Ishikawa (cell line): ENCODE measurements around the gene ZNF423.

Source experiments
- CEBPB ChIP-seq: IDR thresholded peaks from 2 replicates; pipeline ENCODE4 v1.6.1; 2012
- CREB1 ChIP-seq: IDR thresholded peaks from 2 replicates; pipeline ENCODE4 v1.6.1; 2012; ENCODE audit warnings: low read depth
- EGR1 ChIP-seq: IDR thresholded peaks from 2 replicates; pipeline ENCODE4 v1.6.1; 2012
- EP300 ChIP-seq: IDR thresholded peaks from 2 replicates; pipeline ENCODE4 v1.6.1; 2012; ENCODE audit warnings: borderline replicate concordance
- FOXM1 ChIP-seq: IDR thresholded peaks from 2 replicates; pipeline ENCODE4 v1.6.1; 2012; ENCODE audit warnings: low read depth, borderline replicate concordance
- NFIC ChIP-seq: IDR thresholded peaks from 2 replicates; pipeline ENCODE4 v1.6.1; 2012
- RAD21 ChIP-seq: IDR thresholded peaks from 2 replicates; pipeline ENCODE4 v1.6.1; 2012; ENCODE audit warnings: low read depth
- TAF1 ChIP-seq: IDR thresholded peaks from 2 replicates; pipeline ENCODE4 v1.6.1; 2012; ENCODE audit warnings: low read depth, mild to moderate bottlenecking
- TCF12 ChIP-seq: IDR thresholded peaks from 2 replicates; pipeline ENCODE4 v1.6.1; 2012; ENCODE audit warnings: low read depth
- TEAD4 ChIP-seq: IDR thresholded peaks from 2 replicates; pipeline ENCODE4 v1.6.1; 2012
- YY1 ChIP-seq: IDR thresholded peaks from 2 replicates; pipeline ENCODE4 v1.6.1; 2012; ENCODE audit warnings: low read depth
- ZBTB7A ChIP-seq: IDR thresholded peaks from 2 replicates; pipeline ENCODE4 v1.6.1; 2012; ENCODE audit warnings: low read depth
- TF ChIP-seq, protein P1 (sequence below): IDR thresholded peaks from 2 replicates; pipeline ENCODE4 v1.6.1; 2012
- TF ChIP-seq, protein P2 (sequence below): IDR thresholded peaks from 2 replicates; pipeline ENCODE4 v1.6.1; 2012; ENCODE audit warnings: low read depth, mild to moderate bottlenecking
- TF ChIP-seq, protein P3 (sequence below): IDR thresholded peaks from 2 replicates; pipeline ENCODE4 v1.6.1; 2012

ZNF423 gene

DNA sequence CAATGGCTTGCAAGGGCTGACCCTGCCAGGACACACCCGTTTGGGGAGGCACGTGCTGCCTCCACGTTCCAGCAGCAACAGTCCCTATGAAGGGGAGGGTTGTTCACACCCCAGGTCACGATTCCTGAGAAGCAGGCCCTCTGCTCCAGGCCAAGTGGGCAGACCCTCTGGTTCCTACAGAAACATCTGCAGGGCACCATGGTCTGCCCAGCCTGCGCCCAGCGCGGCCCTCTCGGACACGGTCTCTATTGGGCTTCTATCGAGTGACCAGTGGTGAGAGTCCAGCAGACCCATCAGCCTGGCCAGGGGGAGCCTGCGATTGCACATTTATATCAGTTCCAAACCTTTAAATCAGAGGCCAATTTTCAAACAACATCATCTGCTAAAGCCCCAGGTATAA, 128.3 kb downstream of the ZNF423 start:
- no peak for TF ChIP-seq EGR1
- TF ChIP-seq FOXM1, result no peak
- no peak for TF ChIP-seq NFIC
- TF ChIP-seq, protein P1, sequence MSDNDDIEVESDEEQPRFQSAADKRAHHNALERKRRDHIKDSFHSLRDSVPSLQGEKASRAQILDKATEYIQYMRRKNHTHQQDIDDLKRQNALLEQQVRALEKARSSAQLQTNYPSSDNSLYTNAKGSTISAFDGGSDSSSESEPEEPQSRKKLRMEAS, result no peak
- TF ChIP-seq TAF1, result no peak
- TF ChIP-seq CEBPB, result no peak
- no peak for TF ChIP-seq YY1
- TF ChIP-seq RAD21, result no peak
- no peak for TF ChIP-seq EP300
- TF ChIP-seq, protein P2, sequence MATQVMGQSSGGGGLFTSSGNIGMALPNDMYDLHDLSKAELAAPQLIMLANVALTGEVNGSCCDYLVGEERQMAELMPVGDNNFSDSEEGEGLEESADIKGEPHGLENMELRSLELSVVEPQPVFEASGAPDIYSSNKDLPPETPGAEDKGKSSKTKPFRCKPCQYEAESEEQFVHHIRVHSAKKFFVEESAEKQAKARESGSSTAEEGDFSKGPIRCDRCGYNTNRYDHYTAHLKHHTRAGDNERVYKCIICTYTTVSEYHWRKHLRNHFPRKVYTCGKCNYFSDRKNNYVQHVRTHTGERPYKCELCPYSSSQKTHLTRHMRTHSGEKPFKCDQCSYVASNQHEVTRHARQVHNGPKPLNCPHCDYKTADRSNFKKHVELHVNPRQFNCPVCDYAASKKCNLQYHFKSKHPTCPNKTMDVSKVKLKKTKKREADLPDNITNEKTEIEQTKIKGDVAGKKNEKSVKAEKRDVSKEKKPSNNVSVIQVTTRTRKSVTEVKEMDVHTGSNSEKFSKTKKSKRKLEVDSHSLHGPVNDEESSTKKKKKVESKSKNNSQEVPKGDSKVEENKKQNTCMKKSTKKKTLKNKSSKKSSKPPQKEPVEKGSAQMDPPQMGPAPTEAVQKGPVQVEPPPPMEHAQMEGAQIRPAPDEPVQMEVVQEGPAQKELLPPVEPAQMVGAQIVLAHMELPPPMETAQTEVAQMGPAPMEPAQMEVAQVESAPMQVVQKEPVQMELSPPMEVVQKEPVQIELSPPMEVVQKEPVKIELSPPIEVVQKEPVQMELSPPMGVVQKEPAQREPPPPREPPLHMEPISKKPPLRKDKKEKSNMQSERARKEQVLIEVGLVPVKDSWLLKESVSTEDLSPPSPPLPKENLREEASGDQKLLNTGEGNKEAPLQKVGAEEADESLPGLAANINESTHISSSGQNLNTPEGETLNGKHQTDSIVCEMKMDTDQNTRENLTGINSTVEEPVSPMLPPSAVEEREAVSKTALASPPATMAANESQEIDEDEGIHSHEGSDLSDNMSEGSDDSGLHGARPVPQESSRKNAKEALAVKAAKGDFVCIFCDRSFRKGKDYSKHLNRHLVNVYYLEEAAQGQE, result no peak
- TF ChIP-seq, protein P3, sequence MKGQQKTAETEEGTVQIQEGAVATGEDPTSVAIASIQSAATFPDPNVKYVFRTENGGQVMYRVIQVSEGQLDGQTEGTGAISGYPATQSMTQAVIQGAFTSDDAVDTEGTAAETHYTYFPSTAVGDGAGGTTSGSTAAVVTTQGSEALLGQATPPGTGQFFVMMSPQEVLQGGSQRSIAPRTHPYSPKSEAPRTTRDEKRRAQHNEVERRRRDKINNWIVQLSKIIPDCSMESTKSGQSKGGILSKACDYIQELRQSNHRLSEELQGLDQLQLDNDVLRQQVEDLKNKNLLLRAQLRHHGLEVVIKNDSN, result no peak
- TF ChIP-seq TCF12, result no peak
- TF ChIP-seq ZBTB7A, result no peak
- no peak for TF ChIP-seq TEAD4
- no peak for TF ChIP-seq CREB1

DNA sequence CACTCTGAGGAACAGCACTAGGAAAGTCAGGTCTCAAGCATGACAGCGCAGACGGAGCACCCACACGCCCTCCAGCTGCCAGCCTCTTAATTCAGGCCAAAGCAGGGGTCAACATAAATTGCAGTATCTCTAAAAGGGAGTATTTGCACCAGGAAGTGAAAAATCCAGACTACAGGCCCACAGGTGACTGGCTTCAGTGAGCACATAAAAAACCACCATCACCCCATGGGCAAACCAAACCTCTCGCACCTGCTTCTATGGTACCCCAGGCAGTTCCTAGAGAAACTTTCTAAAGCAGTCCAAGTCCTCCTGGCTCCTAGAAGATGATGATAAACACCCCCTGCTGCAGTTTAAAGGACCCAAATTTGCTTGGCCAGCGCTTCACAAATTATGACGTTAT, 129.8 kb downstream of the ZNF423 start:
- TF ChIP-seq TAF1, result no peak
- no peak for TF ChIP-seq FOXM1
- no peak for TF ChIP-seq YY1
- no peak for TF ChIP-seq RAD21
- TF ChIP-seq TCF12, result no peak
- TF ChIP-seq EGR1, result no peak
- no peak for TF ChIP-seq EP300
- no peak for TF ChIP-seq CEBPB
- TF ChIP-seq, protein P2, result no peak
- no peak for TF ChIP-seq NFIC
- TF ChIP-seq TEAD4, result no peak
- TF ChIP-seq ZBTB7A, result no peak

DNA sequence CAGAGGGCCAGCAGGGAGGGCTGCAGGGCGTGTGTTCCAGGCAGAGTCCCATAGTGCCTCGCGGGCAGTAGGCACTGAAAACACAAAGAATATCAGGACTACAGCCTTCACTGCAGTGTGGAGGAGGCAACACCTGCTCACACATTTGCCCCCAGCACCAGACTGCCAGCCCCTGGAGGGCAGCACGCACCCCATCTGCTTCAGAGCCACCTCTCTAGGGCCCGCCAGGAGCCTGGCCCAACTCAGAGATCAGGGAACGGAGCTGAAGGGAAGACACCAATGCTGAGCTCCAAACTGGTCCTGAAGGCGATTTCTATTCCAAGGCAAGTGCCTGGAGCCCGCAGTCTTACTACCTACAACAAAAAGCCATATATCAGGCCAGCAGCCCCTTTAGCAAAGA, 130.3 kb downstream of the ZNF423 start:
- TF ChIP-seq, protein P3, result no peak
- no peak for TF ChIP-seq EGR1
- TF ChIP-seq, protein P1, result no peak
- TF ChIP-seq TEAD4, result no peak
- TF ChIP-seq TCF12, result no peak
- TF ChIP-seq EP300, result no peak
- no peak for TF ChIP-seq NFIC
- TF ChIP-seq ZBTB7A, result no peak
- TF ChIP-seq TAF1, result no peak
- TF ChIP-seq RAD21, result no peak
- no peak for TF ChIP-seq YY1
- TF ChIP-seq CREB1, result no peak
- no peak for TF ChIP-seq FOXM1

DNA sequence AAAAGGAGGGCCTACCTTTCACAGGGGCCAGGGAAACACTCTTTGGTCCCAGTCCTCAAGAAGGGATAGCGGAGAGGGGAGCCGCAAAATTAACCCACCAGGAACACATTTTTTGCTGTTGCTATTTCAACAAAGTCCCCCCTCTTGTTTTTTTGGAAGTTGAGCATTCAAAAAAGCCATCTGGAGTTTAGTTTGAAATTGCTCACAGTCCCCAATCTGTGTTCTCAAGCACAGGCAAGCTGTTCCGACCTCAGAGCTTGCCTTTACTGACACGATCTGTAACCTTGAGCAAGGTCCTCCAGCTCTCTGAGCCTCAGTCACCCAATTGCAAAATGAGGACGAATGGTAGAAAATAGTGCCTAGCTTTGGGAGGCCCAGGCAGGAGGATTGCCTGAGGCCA, 131.1 kb downstream of the ZNF423 start:
- no peak for TF ChIP-seq TAF1

DNA sequence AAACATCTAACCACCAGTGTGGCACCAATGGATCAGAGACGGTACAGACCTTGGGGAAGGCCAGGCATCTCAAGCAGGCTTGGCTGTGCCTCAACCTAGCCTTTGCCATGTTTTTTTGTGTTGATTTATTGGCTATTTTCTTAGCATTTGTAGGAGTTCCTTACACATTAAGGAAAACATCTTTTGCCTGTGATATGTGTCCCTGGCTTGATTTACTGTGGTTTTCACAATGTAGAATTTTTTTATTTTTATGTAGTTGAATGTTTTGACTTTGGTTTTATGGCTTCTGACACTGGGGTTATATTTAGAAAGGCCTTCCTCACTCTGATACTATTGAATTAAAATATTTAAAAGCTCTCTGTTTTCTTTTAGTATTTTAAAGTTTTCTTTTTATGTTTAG, 132.6 kb downstream of the ZNF423 start:
- TF ChIP-seq TEAD4 (no peak), YY1 (no peak), FOXM1 (no peak), ZBTB7A (no peak), CREB1 (no peak)
- TF ChIP-seq, protein P3, result no peak

DNA sequence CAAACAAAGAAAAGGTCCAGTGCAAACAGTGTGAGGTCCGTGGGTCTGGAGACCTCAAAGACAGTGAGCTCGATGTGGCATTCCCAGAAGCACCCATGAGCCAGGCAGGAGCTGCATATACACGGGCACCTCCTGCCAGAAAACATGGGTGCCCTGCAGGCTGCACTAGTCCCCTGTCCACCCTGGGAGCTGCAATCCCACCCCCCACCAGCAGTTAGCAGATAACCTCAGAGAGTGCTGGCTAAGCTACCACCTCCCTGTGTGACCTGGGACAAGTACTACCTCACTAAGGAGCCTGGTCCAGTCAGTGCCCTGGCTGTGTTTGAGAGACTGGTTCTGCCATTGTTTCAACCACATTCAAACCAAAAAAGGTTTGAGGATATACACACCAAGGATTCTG, 135.7 kb downstream of the ZNF423 start:
- TF ChIP-seq NFIC, result no peak
- no peak for TF ChIP-seq TAF1
- TF ChIP-seq TCF12, result no peak
- TF ChIP-seq ZBTB7A, result no peak
- TF ChIP-seq, protein P1, result no peak
- TF ChIP-seq EP300, result no peak
- TF ChIP-seq EGR1, result no peak
- no peak for TF ChIP-seq RAD21
- TF ChIP-seq, protein P2, result no peak
